Retinal pigment epithelial cell (primary cell): ENCODE measurements around the gene NF2.

Experiments used
- DNase-seq: peaks from one replicate; pipeline ENCODE4 v3.0.0-alpha.2; 2010; ENCODE audit warnings: low read depth
- H3K4me3 ChIP-seq: 2 replicates; pipeline ENCODE4 v1.5.1; 2011; ENCODE audit warnings: mild to moderate bottlenecking, low read length, control low read depth, moderate library complexity
- TF ChIP-seq, protein P1 (sequence below): conservative IDR thresholded peaks from 2 replicates; pipeline ENCODE4 v1.5.1; 2011; ENCODE audit warnings: low read depth, low read length, control low read depth, inconsistent platforms

The NF2 gene

GRCh38 chr22:29569011-29569678 is 34.3 kb upstream of the NF2 start:
- H3K4me3 ChIP-seq: no peak overlapping the region
- TF ChIP-seq, protein P1, sequence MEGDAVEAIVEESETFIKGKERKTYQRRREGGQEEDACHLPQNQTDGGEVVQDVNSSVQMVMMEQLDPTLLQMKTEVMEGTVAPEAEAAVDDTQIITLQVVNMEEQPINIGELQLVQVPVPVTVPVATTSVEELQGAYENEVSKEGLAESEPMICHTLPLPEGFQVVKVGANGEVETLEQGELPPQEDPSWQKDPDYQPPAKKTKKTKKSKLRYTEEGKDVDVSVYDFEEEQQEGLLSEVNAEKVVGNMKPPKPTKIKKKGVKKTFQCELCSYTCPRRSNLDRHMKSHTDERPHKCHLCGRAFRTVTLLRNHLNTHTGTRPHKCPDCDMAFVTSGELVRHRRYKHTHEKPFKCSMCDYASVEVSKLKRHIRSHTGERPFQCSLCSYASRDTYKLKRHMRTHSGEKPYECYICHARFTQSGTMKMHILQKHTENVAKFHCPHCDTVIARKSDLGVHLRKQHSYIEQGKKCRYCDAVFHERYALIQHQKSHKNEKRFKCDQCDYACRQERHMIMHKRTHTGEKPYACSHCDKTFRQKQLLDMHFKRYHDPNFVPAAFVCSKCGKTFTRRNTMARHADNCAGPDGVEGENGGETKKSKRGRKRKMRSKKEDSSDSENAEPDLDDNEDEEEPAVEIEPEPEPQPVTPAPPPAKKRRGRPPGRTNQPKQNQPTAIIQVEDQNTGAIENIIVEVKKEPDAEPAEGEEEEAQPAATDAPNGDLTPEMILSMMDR: no peak
- DNase-seq: no peak

- TF ChIP-seq, protein P1: no peak
- no peak overlapping the region for H3K4me3 ChIP-seq
- no peak for DNase-seq
Measured at GRCh38 chr22:29570456-29570855, 33.0 kb upstream of the NF2 start.

- DNase-seq: no peak
- no peak overlapping the region for H3K4me3 ChIP-seq
- TF ChIP-seq, protein P1: no peak
Measured at GRCh38 chr22:29570912-29571549, 32.4 kb upstream of the NF2 start.

GRCh38 chr22:29574762-29575450 is 28.5 kb upstream of the NF2 start:
- TF ChIP-seq, protein P1: no peak
- no peak for DNase-seq
- H3K4me3 ChIP-seq: no peak overlapping the region

DNA sequence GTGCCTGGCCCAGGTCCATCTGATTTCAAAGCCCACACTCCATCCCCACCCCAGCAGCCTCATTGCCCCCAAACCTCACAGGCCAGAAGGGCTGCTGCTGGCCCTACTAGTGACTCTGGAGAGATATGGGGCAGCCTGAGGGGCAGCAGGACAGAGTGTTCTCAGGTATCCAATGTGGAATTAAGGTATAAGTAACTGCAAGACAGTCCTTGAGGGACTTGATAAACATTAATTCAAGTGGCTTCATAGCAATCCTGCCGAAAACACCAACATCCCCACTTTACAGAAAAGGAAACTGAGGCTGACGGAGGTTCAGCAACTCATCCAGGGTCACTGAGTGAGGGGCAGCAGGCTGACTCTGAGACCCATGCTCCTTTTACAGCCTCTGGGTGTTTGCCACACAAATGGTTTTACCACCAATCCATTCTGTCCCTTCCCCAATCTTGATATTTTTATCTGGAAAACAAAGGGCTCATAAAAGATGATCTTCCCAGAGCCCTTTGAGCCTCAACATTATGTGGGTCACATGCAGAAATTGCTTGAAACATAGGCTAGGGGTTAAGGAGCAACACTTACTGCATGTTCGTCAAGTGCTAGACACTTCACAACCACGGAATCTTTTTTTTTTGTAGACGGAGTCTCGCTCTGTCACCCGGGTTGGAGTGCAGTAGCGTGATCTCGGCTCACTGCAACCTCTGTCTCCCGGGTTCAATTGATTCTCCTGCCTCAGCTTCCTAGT is 24.8 kb upstream of the NF2 start:
- H3K4me3 ChIP-seq: no peak overlapping the region
- TF ChIP-seq, protein P1: no peak
- DNase-seq: no peak

GRCh38 chr22:29580200-29580810 is 23.1 kb upstream of the NF2 start:
- peak overlapping the region; percentile 80 for H3K4me3 ChIP-seq
- TF ChIP-seq, protein P1: no peak
- DNase-seq: no peak
